DOHH2 (cell line): ENCODE measurements around the gene C16orf78.

Experiments
- H3F3A ChIP-seq: fragments of 200-600 bp; sonication (generic), shearing (Covaris generic); 2 replicates; pipeline ENCODE4 v1.6.0; 2016; ENCODE audit warnings: antibody characterized with exemption, mild to moderate bottlenecking; ENCODE audit not compliant: control insufficient read depth, insufficient read depth
- H3K27ac ChIP-seq: fragments of 200-600 bp; sonication (generic); 2 replicates; pipeline ENCODE4 v1.5.1; 2014; ENCODE audit warnings: low read depth, mild to moderate bottlenecking, low read length, moderate library complexity
- H3K27me3 ChIP-seq: fragments of 200-600 bp; sonication (generic); 2 replicates; pipeline ENCODE4 v1.6.1; 2014; ENCODE audit warnings: mild to moderate bottlenecking, low read length, mixed read lengths; ENCODE audit not compliant: control insufficient read depth
- H3K36me3 ChIP-seq: fragments of 200-600 bp; sonication (generic); 2 replicates; pipeline ENCODE4 v1.6.1; 2014; ENCODE audit warnings: mild to moderate bottlenecking, low read length, moderate library complexity, mixed read lengths; ENCODE audit not compliant: control insufficient read depth
- H3K4me1 ChIP-seq: fragments of 200-600 bp; sonication (generic); 2 replicates; pipeline ENCODE4 v1.6.1; 2014; ENCODE audit warnings: mild to moderate bottlenecking, low read length, mixed read lengths; ENCODE audit not compliant: control insufficient read depth
- H3K4me2 ChIP-seq: fragments of 200-600 bp; sonication (generic); 2 replicates; pipeline ENCODE4 v1.6.0; 2014; ENCODE audit warnings: mild to moderate bottlenecking, low read length, moderate library complexity
- H3K4me3 ChIP-seq: fragments of 200-600 bp; sonication (generic); 2 replicates; pipeline ENCODE4 v1.5.1; 2014; ENCODE audit warnings: mild to moderate bottlenecking, low read length, mixed read lengths
- H3K79me2 ChIP-seq: fragments of 200-600 bp; sonication (generic); 2 replicates; pipeline ENCODE4 v1.6.1; 2014; ENCODE audit warnings: mild to moderate bottlenecking, low read length, mixed read lengths; ENCODE audit not compliant: control insufficient read depth
- H3K9me2 ChIP-seq: fragments of 200-600 bp; sonication (generic); replicated peaks from 2 replicates; pipeline ENCODE4 v1.6.1; 2014; ENCODE audit warnings: mild to moderate bottlenecking, low read length, mixed read lengths; ENCODE audit not compliant: control insufficient read depth
- H3K9me3 ChIP-seq: fragments of 200-600 bp; sonication (generic); 2 replicates; pipeline ENCODE4 v1.6.1; 2014; ENCODE audit warnings: antibody characterized with exemption, low read length, mixed read lengths; ENCODE audit not compliant: control insufficient read depth, insufficient read depth
- H4K20me1 ChIP-seq: fragments of 200-600 bp; sonication (generic); 2 replicates; pipeline ENCODE4 v1.6.0; 2014; ENCODE audit warnings: low read depth, mild to moderate bottlenecking, antibody characterized with exemption, low read length, moderate library complexity; ENCODE audit not compliant: control insufficient read depth, insufficient read depth
- EZH2phosphoT487 ChIP-seq: fragments of 200-600 bp; sonication (generic); IDR thresholded peaks from 2 replicates; pipeline ENCODE4 v1.6.1; 2017; ENCODE audit warnings: borderline replicate concordance, mild to moderate bottlenecking, antibody characterized with exemption, low read length, moderate library complexity, mixed read lengths
- TF ChIP-seq, protein P1 (sequence below): fragments of 200-600 bp; sonication (generic); IDR thresholded peaks from one replicate; pipeline ENCODE4 v1.5.1; 2014; ENCODE audit warnings: antibody characterized with exemption, mild to moderate bottlenecking, low read depth, low read length; ENCODE audit not compliant: poor library complexity, severe bottlenecking

Gene C16orf78

DNA sequence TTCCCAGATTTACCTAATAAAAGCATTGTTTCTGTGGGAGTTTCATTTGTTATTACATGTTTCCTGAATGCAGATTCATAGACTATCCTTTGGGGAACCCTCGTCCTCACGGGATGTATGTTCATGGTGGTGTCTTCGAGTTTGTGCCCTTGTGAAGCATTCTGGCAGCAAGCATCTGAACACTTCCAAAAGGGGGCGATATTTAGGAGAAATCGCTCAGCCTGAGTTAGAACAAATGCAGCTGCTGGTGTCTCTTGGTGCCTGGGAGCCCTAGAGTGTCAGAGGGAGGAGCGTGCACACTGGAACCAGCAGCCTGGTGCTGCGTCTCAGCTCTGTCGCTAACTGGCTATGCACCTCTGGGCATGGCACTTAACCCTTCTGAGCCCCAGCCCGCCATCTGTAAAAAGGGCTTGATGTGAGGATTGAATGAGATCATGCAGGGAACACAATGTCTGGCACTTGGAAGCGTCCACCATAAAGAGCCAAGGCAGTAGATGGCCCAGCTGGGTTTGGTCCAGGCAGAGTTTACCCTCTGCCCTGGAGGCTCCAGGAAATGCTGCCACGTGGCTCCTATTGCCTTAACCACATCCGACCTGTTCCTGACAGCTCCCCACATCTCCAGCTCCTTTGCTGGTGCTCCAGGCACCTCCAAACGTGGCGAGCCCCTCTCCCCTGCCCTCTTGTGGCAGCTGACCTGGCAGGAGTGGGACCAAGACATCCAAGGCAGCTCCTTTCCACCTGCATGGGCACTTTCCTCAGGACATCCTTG, 25.0 kb upstream of the C16orf78 start:
- Histone ChIP-seq H3K27ac (no peak overlapping the region), H3K4me2 (no peak overlapping the region), H3K4me1 (peaks cover 5% of the 10 kb centered on the region), H3K36me3 (no peaks in the 10 kb centered on the region), H3K4me3 (no peak overlapping the region), H3K79me2 (no peaks in the 10 kb centered on the region), H3K9me3 (no peaks in the 10 kb centered on the region), H3K27me3 (no peaks in the 10 kb centered on the region), H3K9me2 (no peaks in the 10 kb centered on the region), H3F3A (no peaks in the 10 kb centered on the region), H4K20me1 (no peaks in the 10 kb centered on the region)
- TF ChIP-seq, protein P1, sequence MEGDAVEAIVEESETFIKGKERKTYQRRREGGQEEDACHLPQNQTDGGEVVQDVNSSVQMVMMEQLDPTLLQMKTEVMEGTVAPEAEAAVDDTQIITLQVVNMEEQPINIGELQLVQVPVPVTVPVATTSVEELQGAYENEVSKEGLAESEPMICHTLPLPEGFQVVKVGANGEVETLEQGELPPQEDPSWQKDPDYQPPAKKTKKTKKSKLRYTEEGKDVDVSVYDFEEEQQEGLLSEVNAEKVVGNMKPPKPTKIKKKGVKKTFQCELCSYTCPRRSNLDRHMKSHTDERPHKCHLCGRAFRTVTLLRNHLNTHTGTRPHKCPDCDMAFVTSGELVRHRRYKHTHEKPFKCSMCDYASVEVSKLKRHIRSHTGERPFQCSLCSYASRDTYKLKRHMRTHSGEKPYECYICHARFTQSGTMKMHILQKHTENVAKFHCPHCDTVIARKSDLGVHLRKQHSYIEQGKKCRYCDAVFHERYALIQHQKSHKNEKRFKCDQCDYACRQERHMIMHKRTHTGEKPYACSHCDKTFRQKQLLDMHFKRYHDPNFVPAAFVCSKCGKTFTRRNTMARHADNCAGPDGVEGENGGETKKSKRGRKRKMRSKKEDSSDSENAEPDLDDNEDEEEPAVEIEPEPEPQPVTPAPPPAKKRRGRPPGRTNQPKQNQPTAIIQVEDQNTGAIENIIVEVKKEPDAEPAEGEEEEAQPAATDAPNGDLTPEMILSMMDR = peak; percentile 33
- no peak for TF ChIP-seq EZH2phosphoT487

DNA sequence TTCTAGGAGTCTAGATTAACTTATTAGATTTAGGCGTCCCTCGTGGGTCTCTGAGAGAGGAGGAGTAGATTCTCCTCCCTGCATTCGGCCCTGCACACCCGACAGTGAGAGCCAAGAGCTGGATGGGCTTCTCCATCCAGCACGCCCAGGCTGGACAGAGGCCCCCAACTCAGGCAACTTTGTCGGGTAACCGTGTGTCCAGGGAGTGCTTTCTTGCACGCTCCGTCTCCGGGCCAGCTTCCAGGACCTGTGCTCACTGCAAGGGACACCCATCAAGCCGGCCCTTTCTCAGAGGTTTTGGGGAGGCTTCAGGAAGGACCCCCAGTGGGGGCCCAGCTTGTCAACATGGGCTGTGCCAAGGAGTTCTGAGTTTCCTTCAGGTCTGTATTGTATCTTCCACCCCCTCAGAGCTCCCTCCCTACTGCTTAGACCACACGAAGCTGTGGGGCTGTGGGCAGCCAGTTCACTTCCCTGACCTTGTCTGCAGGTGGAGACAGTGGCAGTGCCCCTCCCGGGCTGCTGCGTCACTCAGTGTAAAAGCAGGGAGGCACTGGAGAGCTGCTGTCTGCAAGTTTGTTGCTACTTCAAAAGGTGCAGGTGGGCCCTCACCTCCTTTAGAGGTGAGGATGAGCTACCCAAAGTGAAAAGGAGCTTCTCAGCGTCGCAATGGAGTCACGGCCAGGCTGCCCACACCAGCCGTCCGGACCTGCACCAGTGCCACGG, 24.0 kb upstream of the C16orf78 start:
- no peaks in the 10 kb centered on the region for H3K27me3 ChIP-seq
- no peaks in the 10 kb centered on the region for H3F3A ChIP-seq
- H4K20me1 ChIP-seq = no peaks in the 10 kb centered on the region
- no peaks in the 10 kb centered on the region for H3K9me2 ChIP-seq
- TF ChIP-seq, protein P1 = no peak
- no peak for TF ChIP-seq EZH2phosphoT487
- peaks cover 5% of the 10 kb centered on the region for H3K4me1 ChIP-seq
- H3K27ac ChIP-seq = no peak overlapping the region
- no peak overlapping the region for H3K4me3 ChIP-seq
- no peak overlapping the region for H3K4me2 ChIP-seq
- no peaks in the 10 kb centered on the region for H3K36me3 ChIP-seq
- no peaks in the 10 kb centered on the region for H3K9me3 ChIP-seq
- H3K79me2 ChIP-seq = no peaks in the 10 kb centered on the region

DNA sequence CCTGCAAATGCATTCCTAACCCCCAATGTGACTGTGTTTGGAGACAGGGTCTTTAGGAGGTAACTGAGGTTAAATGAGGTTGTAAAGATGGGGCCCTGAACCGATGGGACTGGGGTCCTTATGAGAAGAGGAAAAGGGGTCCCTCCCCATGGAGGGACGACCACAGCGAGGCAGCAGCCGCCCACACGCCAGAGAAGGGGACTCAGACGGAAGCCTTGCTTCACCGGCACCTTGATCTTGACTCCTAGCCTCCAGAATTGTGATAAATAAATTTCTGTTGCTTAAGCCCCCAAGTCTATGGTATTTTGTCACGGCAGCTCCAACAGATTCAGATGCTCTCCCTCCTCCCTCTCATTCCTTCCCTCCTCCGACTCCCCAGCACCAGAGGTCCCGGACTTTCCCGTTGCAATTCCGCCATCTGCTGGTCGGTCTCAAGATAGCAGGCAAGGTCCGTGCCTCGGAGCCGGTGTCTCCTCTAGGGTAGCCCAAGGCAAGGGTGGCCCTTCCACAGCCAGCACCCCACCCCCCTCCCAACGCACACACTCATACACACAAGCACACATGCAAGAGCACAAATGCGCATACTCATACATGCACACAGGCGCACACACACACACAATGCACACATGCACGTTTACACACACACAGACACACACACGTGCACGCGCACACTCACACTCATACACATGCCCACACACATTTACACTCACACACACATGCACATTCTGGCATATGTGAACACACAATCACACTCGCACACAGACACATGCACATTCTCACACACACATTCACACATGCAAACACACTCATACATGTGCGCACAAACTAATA, 23.1 kb upstream of the C16orf78 start:
- H3K36me3 ChIP-seq = no peaks in the 10 kb centered on the region
- no peak overlapping the region for H3K4me2 ChIP-seq
- H3F3A ChIP-seq = no peaks in the 10 kb centered on the region
- H3K79me2 ChIP-seq = no peaks in the 10 kb centered on the region
- no peaks in the 10 kb centered on the region for H3K9me2 ChIP-seq
- no peaks in the 10 kb centered on the region for H3K9me3 ChIP-seq
- H3K4me1 ChIP-seq = peaks cover 5% of the 10 kb centered on the region
- H3K27ac ChIP-seq = no peak overlapping the region
- no peak for TF ChIP-seq EZH2phosphoT487
- TF ChIP-seq, protein P1 = peak; percentile 91
- H3K4me3 ChIP-seq = no peak overlapping the region
- H4K20me1 ChIP-seq = no peaks in the 10 kb centered on the region
- no peaks in the 10 kb centered on the region for H3K27me3 ChIP-seq
